GM23248 (cell line): ENCODE results near the gene VWA5B1. TPM values are rescaled to one million over a fixed set of nuclear protein-coding genes. Genes with fewer than 3 reads are reported as not detected.

Source experiments
- DNase-seq: peaks from one replicate; pipeline ENCODE4 v3.0.0-alpha.2; 2015
- H2AFZ ChIP-seq: fragments of 200-600 bp; sonication (generic); 2 replicates; pipeline ENCODE4 v1.6.1; 2016; ENCODE audit warnings: antibody characterized with exemption
- H3F3A ChIP-seq: fragments of 200-600 bp; sonication (generic); 2 replicates; pipeline ENCODE4 v1.6.1; 2016; ENCODE audit warnings: mild to moderate bottlenecking, antibody characterized with exemption, mixed run types; ENCODE audit not compliant: insufficient read depth
- H3K27ac ChIP-seq: fragments of 200-600 bp; sonication (generic); 2 replicates; pipeline ENCODE4 v1.5.1; 2016; ENCODE audit warnings: mild to moderate bottlenecking
- H3K27me3 ChIP-seq: fragments of 200-600 bp; sonication (generic); replicated peaks from 2 replicates; pipeline ENCODE4 v1.6.1; 2016; ENCODE audit warnings: mild to moderate bottlenecking; ENCODE audit not compliant: insufficient read depth
- H3K36me3 ChIP-seq: fragments of 200-600 bp; sonication (generic); 2 replicates; pipeline ENCODE4 v1.6.1; 2016; ENCODE audit warnings: low read depth, mild to moderate bottlenecking
- H3K4me1 ChIP-seq: fragments of 200-600 bp; sonication (generic); 2 replicates; pipeline ENCODE4 v1.6.1; 2016; ENCODE audit warnings: mild to moderate bottlenecking; ENCODE audit not compliant: insufficient read depth
- H3K4me2 ChIP-seq: fragments of 200-600 bp; sonication (generic); one replicate; pipeline ENCODE4 v1.6.1; 2016; ENCODE audit warnings: mild to moderate bottlenecking; ENCODE audit not compliant: unreplicated experiment
- H3K4me3 ChIP-seq: fragments of 200-600 bp; sonication (generic); 2 replicates; pipeline ENCODE4 v1.5.1; 2016; ENCODE audit warnings: mild to moderate bottlenecking
- H3K79me2 ChIP-seq: fragments of 200-600 bp; sonication (generic); 2 replicates; pipeline ENCODE4 v1.6.1; 2016; ENCODE audit warnings: mild to moderate bottlenecking; ENCODE audit not compliant: insufficient read depth
- H3K9ac ChIP-seq: fragments of 200-600 bp; sonication (generic); 2 replicates; pipeline ENCODE4 v1.6.1; 2016; ENCODE audit warnings: mild to moderate bottlenecking
- H3K9me2 ChIP-seq: fragments of 200-600 bp; sonication (generic); 2 replicates; pipeline ENCODE4 v1.6.1; 2016; ENCODE audit warnings: mixed run types, mild to moderate bottlenecking, moderate library complexity; ENCODE audit not compliant: insufficient read depth
- H3K9me3 ChIP-seq: fragments of 200-600 bp; sonication (generic); one replicate; pipeline ENCODE4 v1.6.1; 2017; ENCODE audit warnings: low read depth
- H4K20me1 ChIP-seq: fragments of 200-600 bp; sonication (generic); 2 replicates; pipeline ENCODE4 v1.6.0; 2016; ENCODE audit not compliant: insufficient read depth
- EZH2 ChIP-seq: fragments of 200-600 bp; sonication (generic); IDR thresholded peaks from 2 replicates; pipeline ENCODE4 v1.6.1; 2018; ENCODE audit warnings: antibody characterized with exemption, mild to moderate bottlenecking; ENCODE audit not compliant: insufficient read depth, poor library complexity, severe bottlenecking
- EZH2phosphoT487 ChIP-seq: fragments of 200-600 bp; sonication (generic); IDR thresholded peaks from 2 replicates; pipeline ENCODE4 v1.6.1; 2018; ENCODE audit warnings: antibody characterized with exemption, moderate library complexity, mild to moderate bottlenecking, low read depth; ENCODE audit not compliant: insufficient read depth
- WGBS, 2 experiments: methylation state at CpG; one replicate each; pipeline ENCODE4 v1.1.6; 2015 to 2017; ENCODE audit warnings: low lambda C conversion rate in 2 of 2, low coverage in 1 of 2; ENCODE audit errors: missing lambda C conversion rate in 2 of 2; 5-methylcytosine and 5-hydroxymethylcytosine counted together
- in situ Hi-C: fragments of 300-500 bp; cut with MboI; formaldehyde crosslinking; loops from 2 replicates; pipeline ENCODE4 v1.15.0; 2020
- polyA plus RNA-seq: library from polyadenylated mRNA; unstranded; fragments of >200 nt; fragmentation: Nextera tagmentation; extraction: Ambion mirVana; gene quantifications from 2 replicates; pipeline ENCODE4 v1.2.1, GENCODE V29; 2016
- total RNA-seq: library from RNA; depleted of rRNA; stranded (reverse); fragments of >200 nt; shearing (Covaris generic); gene quantifications from 2 replicates; pipeline ENCODE4 v1.2.3, GENCODE V29; 2014

VWA5B1 gene
- total and polyA plus RNA-seq, 2 experiments from 2014 or later = not detected

DNA sequence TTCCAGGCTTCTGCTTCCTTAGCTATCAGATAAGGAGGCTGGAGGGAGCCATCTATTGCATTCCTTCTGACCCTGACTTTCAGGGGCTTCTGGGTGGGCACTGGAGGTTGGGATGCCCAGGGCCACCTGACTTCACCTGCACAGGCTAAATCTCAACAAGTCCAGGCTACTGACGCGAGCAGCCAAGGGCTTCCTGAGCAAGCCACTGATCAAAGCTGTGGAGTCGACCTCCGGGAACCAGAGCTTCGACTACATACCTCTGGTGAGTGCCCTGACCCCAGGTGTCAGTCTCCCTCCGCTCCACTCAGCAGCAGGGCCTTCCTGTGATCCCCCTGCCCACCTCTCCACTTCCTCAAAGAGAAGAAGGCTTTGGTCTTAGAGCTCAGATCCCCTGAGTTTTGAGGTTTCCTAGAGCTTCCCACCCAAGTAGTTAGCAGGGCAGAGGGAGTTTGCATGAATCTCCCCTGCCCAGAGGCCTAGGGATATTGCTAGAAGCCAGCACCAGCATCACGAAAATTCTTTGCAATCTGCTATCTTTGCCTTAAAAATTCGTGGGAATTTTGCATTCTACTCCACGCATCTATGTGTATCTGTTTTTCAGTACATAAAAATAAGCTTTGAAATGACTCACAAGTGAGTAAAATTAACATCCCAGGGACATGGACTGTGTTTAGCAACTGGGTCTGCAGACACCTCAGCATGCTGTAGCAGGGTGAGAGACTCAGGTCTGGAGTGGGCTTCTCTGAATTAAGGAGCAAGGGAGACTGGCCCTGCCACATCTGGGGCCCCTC, 61.4 kb downstream of the VWA5B1 start:
- no peaks in the 10 kb centered on the region for H4K20me1 ChIP-seq
- no peak overlapping the region for H3K27ac ChIP-seq
- no peaks in the 10 kb centered on the region for H3K9me2 ChIP-seq
- no peak for DNase-seq
- H3K9ac ChIP-seq = no peak overlapping the region
- H3K4me1 ChIP-seq = no peaks in the 10 kb centered on the region
- H3K9me3 ChIP-seq = no peaks in the 10 kb centered on the region
- 43 to 47% methylated on average over 9 of the region's 9 CpGs for WGBS, 2 experiments
- in situ Hi-C loops = no loop called here
- no peaks in the 10 kb centered on the region; the same call in 1 of the 2 replicates for H3K27me3 ChIP-seq
- H3K79me2 ChIP-seq = no peaks in the 10 kb centered on the region
- TF ChIP-seq EZH2phosphoT487 = no peak
- no peak for TF ChIP-seq EZH2
- H3K4me2 ChIP-seq = no peak overlapping the region
- H3K36me3 ChIP-seq = no peaks in the 10 kb centered on the region
- H2AFZ ChIP-seq = no peak overlapping the region
- no peak overlapping the region for H3K4me3 ChIP-seq
- no peaks in the 10 kb centered on the region for H3F3A ChIP-seq

DNA sequence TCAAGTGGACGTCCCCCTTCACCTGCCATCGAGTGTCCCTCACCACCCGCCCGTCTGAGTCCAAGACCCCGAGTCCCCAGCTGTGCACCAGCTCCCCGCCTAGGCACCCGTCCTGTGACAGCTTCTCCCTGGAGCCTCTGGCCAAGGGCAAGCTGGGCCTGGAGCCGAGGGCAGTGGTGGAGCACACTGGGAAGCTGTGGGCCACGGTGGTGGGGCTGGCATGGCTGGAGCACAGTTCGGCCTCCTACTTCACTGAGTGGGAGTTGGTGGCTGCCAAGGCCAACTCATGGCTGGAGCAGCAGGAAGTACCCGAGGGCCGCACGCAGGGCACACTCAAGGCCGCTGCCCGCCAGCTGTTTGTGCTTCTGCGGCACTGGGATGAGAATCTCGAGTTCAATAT, 63.2 kb downstream of the VWA5B1 start:
- H3K9me2 ChIP-seq = no peaks in the 10 kb centered on the region
- H3F3A ChIP-seq = no peaks in the 10 kb centered on the region
- H4K20me1 ChIP-seq = no peaks in the 10 kb centered on the region
- no peak for DNase-seq
- WGBS, 2 experiments = 68 to 75% methylated on average over 16 to 17 of the region's 17 CpGs
- in situ Hi-C loops = no loop called here
- no peak overlapping the region for H2AFZ ChIP-seq
- H3K27me3 ChIP-seq = peaks cover 7% of the 10 kb centered on the region; the same call in 1 of the 2 replicates
- H3K27ac ChIP-seq = no peak overlapping the region
- no peak overlapping the region for H3K4me3 ChIP-seq
- no peaks in the 10 kb centered on the region for H3K9me3 ChIP-seq
- H3K36me3 ChIP-seq = no peaks in the 10 kb centered on the region
- no peaks in the 10 kb centered on the region for H3K79me2 ChIP-seq
- H3K4me1 ChIP-seq = 0 out of 2 replicates have a peak, but pooled peaks cover 5% of the 10 kb centered on the region
- H3K4me2 ChIP-seq = no peak overlapping the region
- TF ChIP-seq EZH2phosphoT487 (no peak), EZH2 (no peak)
- H3K9ac ChIP-seq = no peak overlapping the region

DNA sequence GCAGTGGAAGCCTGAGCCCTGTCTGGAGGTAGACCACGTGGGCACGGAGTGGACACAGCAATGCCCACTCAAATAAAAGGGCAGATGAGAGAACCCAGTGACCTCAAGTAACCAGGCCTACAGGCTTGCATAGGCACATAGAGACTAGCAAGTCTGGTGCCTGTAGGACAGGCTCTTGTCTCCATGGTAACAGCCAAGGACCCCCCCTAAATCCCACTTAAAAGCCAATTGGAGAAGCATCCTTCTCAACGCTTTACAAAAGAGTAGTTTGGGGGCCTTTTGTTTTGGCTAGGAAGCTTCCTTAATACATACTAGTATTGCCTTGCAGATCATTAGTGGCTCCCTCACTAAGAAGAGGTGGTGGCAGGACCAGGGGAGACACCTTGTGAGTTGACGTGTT, 63.9 kb downstream of the VWA5B1 start:
- Histone ChIP-seq H2AFZ (no peak overlapping the region), H3K9me3 (no peaks in the 10 kb centered on the region), H3K27ac (no peak overlapping the region), H3K36me3 (no peaks in the 10 kb centered on the region), H4K20me1 (no peaks in the 10 kb centered on the region), H3K4me3 (no peak overlapping the region), H3F3A (no peaks in the 10 kb centered on the region), H3K9me2 (no peaks in the 10 kb centered on the region), H3K4me2 (no peak overlapping the region), H3K27me3 (peaks cover 15% of the 10 kb centered on the region; the same call in 1 of the 2 replicates), H3K9ac (no peak overlapping the region), H3K79me2 (no peaks in the 10 kb centered on the region), H3K4me1 (0 out of 2 replicates have a peak, but pooled peaks cover 6% of the 10 kb centered on the region)
- 45 to 53% methylated on average over 4 of the region's 4 CpGs for WGBS, 2 experiments
- DNase-seq = no peak
- TF ChIP-seq EZH2 = no peak
- no peak for TF ChIP-seq EZH2phosphoT487
- in situ Hi-C loops = no loop called here

DNA sequence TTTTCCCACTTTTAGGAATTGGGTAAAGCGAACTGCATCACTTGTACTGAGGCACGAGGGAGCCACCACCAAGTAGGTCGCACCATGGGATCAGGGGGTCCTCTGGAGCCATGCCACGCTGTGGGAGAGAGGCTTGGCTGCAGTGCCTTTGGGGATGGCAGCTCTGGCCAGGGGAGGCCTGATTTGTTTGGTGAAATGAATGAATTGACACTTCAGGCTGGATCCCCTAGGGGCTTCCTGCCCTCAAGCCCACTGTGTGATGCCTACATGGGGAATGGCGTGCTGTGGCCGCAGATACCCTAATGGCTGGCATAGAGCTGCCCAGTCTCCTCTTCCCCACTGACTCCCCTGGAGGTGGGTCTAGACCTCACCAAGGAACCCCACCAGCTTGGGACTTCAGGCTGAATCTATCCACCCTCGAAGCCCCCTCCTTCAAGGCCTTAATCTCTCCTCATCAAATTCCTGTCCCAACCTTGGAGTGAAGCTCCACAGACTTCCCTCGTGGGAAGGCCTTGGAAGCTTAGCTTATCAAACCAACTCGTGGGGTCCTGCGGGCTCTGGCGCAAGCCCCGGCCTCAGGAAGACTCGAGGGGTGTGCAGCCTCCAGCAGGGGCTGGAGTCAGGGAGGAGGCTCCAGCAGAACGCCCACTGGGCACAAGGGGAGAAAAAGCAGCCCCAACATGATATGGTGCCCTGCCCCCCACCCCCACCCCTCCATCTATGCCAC, 64.6 kb downstream of the VWA5B1 start:
- no peak overlapping the region for H2AFZ ChIP-seq
- H3F3A ChIP-seq = no peaks in the 10 kb centered on the region
- in situ Hi-C loops = no loop called here
- no peak overlapping the region for H3K9ac ChIP-seq
- no peaks in the 10 kb centered on the region for H3K36me3 ChIP-seq
- H3K4me2 ChIP-seq = no peak overlapping the region
- 0 out of 2 replicates have a peak, but pooled peaks cover 6% of the 10 kb centered on the region for H3K4me1 ChIP-seq
- H3K9me3 ChIP-seq = no peaks in the 10 kb centered on the region
- peaks cover 19% of the 10 kb centered on the region; the same call in 1 of the 2 replicates for H3K27me3 ChIP-seq
- WGBS, 2 experiments = 64 to 65% methylated on average over 10 to 14 of the region's 14 CpGs
- no peak overlapping the region for H3K27ac ChIP-seq
- TF ChIP-seq EZH2phosphoT487 (no peak), EZH2 (no peak)
- no peak for DNase-seq
- no peaks in the 10 kb centered on the region for H3K79me2 ChIP-seq
- no peak overlapping the region for H3K4me3 ChIP-seq
- no peaks in the 10 kb centered on the region for H4K20me1 ChIP-seq
- no peaks in the 10 kb centered on the region for H3K9me2 ChIP-seq
